ENCODE measurements around the gene MRPS6.

Gene MRPS6

DNA sequence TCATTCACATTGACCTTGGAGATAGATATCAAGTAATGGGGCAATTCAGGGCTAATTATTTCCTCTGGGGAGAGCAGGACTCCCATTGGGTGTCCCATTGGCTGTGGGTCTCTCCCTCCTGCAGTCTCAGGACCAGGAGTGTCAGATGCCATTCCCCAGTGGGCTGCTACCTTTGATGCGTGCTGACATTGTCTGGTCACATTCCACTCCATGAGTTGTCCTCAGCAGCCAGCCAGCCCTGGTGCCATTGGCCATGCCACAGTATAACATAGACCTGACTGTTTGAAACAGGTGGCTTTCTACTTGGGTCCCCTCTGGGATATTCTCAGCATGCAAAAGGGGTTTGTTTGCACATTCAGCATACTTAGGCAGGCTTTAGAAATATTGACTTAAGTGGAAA is 118.5 kb downstream of the MRPS6 start:
- H3K27me3 ChIP-seq (ENCODE audit: insufficient read depth, low read length, poor library complexity): no peaks in the 10 kb centered on the region
- H3K36me3 ChIP-seq (ENCODE audit: insufficient read depth, low read length): no peaks in the 10 kb centered on the region
- H2AFZ ChIP-seq (ENCODE audit: low read depth, low read length): no peak overlapping the region
- no peaks in the 10 kb centered on the region for H3K79me2 ChIP-seq (ENCODE audit: insufficient read depth, low read length)
- no peak overlapping the region for H3K4me2 ChIP-seq (ENCODE audit: insufficient read depth, low read length)
- no peaks in the 10 kb centered on the region for H3K4me1 ChIP-seq (ENCODE audit: insufficient read depth, low read length)
- ATAC-seq (ENCODE audit: insufficient read depth, low read depth) (no peak), DNase-seq (no peak)
- no peak overlapping the region for H3K9ac ChIP-seq (ENCODE audit: low read depth, low read length)
- no peaks in the 10 kb centered on the region for H3K9me3 ChIP-seq (ENCODE audit: insufficient read depth, low read length, severe bottlenecking)
- no peak overlapping the region for H3K4me3 ChIP-seq (ENCODE audit: low read depth in 1 of 2, low read length in 2 of 2)
- no peak for TF ChIP-seq EZH2 (IDR thresholded peaks at IDR 0.05; ENCODE audit: borderline replicate concordance, low read depth, low read length, severe bottlenecking)
- TF ChIP-seq, protein P1, sequence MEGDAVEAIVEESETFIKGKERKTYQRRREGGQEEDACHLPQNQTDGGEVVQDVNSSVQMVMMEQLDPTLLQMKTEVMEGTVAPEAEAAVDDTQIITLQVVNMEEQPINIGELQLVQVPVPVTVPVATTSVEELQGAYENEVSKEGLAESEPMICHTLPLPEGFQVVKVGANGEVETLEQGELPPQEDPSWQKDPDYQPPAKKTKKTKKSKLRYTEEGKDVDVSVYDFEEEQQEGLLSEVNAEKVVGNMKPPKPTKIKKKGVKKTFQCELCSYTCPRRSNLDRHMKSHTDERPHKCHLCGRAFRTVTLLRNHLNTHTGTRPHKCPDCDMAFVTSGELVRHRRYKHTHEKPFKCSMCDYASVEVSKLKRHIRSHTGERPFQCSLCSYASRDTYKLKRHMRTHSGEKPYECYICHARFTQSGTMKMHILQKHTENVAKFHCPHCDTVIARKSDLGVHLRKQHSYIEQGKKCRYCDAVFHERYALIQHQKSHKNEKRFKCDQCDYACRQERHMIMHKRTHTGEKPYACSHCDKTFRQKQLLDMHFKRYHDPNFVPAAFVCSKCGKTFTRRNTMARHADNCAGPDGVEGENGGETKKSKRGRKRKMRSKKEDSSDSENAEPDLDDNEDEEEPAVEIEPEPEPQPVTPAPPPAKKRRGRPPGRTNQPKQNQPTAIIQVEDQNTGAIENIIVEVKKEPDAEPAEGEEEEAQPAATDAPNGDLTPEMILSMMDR (IDR thresholded peaks at IDR 0.05; ENCODE audit: borderline replicate concordance, extremely low read depth, low read length, poor library complexity, severe bottlenecking): no peak
- no peaks in the 10 kb centered on the region for H4K20me1 ChIP-seq (ENCODE audit: insufficient read depth, low read length)
- H3K27ac ChIP-seq (ENCODE audit: low read length): no peak overlapping the region
